ENCODE data around the gene PFDN6.

Gene PFDN6

GRCh38 chr6:33306356-33306755 is 17.0 kb downstream of the PFDN6 start:
- H4K20me1 ChIP-seq (ENCODE audit: insufficient read depth, low read length): peaks cover 34% of the 10 kb centered on the region
- H3K79me2 ChIP-seq (ENCODE audit: low read length): peaks cover 74% of the 10 kb centered on the region
- no peak overlapping the region for H3K9ac ChIP-seq (ENCODE audit: low read length)
- no peak overlapping the region for H2AFZ ChIP-seq (ENCODE audit: low read depth, low read length)
- H3K27me3 ChIP-seq (ENCODE audit: low read depth, low read length): no peaks in the 10 kb centered on the region
- no peaks in the 10 kb centered on the region for H3K9me3 ChIP-seq (ENCODE audit: insufficient read depth, low read length)
- no peak overlapping the region for H3K4me2 ChIP-seq (ENCODE audit: low read length)
- H3K4me1 ChIP-seq (ENCODE audit: low read length): no peaks in the 10 kb centered on the region
- H3K27ac ChIP-seq (ENCODE audit: low read length): no peak overlapping the region
- H3K4me3 ChIP-seq (ENCODE audit: low read length): no peak overlapping the region
- no peak for TF ChIP-seq CTCF (IDR thresholded peaks at IDR 0.05; ENCODE audit: low read depth, low read length)
- no peak for TF ChIP-seq EZH2phosphoT487 (IDR thresholded peaks at IDR 0.05; ENCODE audit: low read depth)
- peaks cover 27% of the 10 kb centered on the region for H3K36me3 ChIP-seq (replicated peaks; ENCODE audit: low read depth, low read length)

- peaks cover 25% of the 10 kb centered on the region for H4K20me1 ChIP-seq (ENCODE audit: insufficient read depth, low read length)
- H3K4me2 ChIP-seq (ENCODE audit: low read length): peak overlapping the region; percentile 74
- peaks cover 25% of the 10 kb centered on the region for H3K36me3 ChIP-seq (replicated peaks; ENCODE audit: low read depth, low read length)
- peak overlapping the region; percentile 99 for H3K9ac ChIP-seq (ENCODE audit: low read length)
- H3K27ac ChIP-seq (ENCODE audit: low read length): peak overlapping the region; percentile 98
- H3K4me1 ChIP-seq (ENCODE audit: low read length): peaks cover 29% of the 10 kb centered on the region
- peak overlapping the region; percentile 95 for H3K4me3 ChIP-seq (ENCODE audit: low read length)
- H3K79me2 ChIP-seq (ENCODE audit: low read length): peaks cover 72% of the 10 kb centered on the region
- no peaks in the 10 kb centered on the region for H3K27me3 ChIP-seq (ENCODE audit: low read depth, low read length)
- no peak; the same call in 1 of the 2 replicates for TF ChIP-seq CTCF (IDR thresholded peaks at IDR 0.05; ENCODE audit: low read depth, low read length)
- no peak for TF ChIP-seq EZH2phosphoT487 (IDR thresholded peaks at IDR 0.05; ENCODE audit: low read depth)
- H3K9me3 ChIP-seq (ENCODE audit: insufficient read depth, low read length): no peaks in the 10 kb centered on the region
- H2AFZ ChIP-seq (ENCODE audit: low read depth, low read length): no peak overlapping the region
These were observed 23.1 kb downstream of the PFDN6 start for GRCh38 chr6:33312361-33313104.

- peak overlapping the region; percentile 74 for H3K4me2 ChIP-seq (ENCODE audit: low read length)
- no peak for TF ChIP-seq EZH2phosphoT487 (IDR thresholded peaks at IDR 0.05; ENCODE audit: low read depth)
- TF ChIP-seq CTCF (IDR thresholded peaks at IDR 0.05; ENCODE audit: low read depth, low read length): no peak
- peaks cover 29% of the 10 kb centered on the region for H3K4me1 ChIP-seq (ENCODE audit: low read length)
- H3K79me2 ChIP-seq (ENCODE audit: low read length): peaks cover 65% of the 10 kb centered on the region
- H2AFZ ChIP-seq (ENCODE audit: low read depth, low read length): no peak overlapping the region
- peak overlapping the region; percentile 95 for H3K4me3 ChIP-seq (ENCODE audit: low read length)
- H3K9ac ChIP-seq (ENCODE audit: low read length): peak overlapping the region; percentile 99
- H3K27me3 ChIP-seq (ENCODE audit: low read depth, low read length): no peaks in the 10 kb centered on the region
- H3K36me3 ChIP-seq (replicated peaks; ENCODE audit: low read depth, low read length): peaks cover 22% of the 10 kb centered on the region
- H4K20me1 ChIP-seq (ENCODE audit: insufficient read depth, low read length): peaks cover 21% of the 10 kb centered on the region
- H3K9me3 ChIP-seq (ENCODE audit: insufficient read depth, low read length): no peaks in the 10 kb centered on the region
- peak overlapping the region; percentile 98 for H3K27ac ChIP-seq (ENCODE audit: low read length)
These were observed 23.8 kb downstream of the PFDN6 start for GRCh38 chr6:33313105-33313708.

GRCh38 chr6:33313709-33314514 is 24.5 kb downstream of the PFDN6 start, which contains the start of gene TAPBP:
TSS of gene TAPBP (minus strand) at chr6:33314078. CDS start at chr6:33314041, 37 bp downstream.
- H3K4me2 ChIP-seq (ENCODE audit: low read length): peak within 1 kb of the TSS; percentile 96
- peaks cover 20% of the 10 kb centered on the region for H3K36me3 ChIP-seq (replicated peaks; ENCODE audit: low read depth, low read length)
- H3K27me3 ChIP-seq (ENCODE audit: low read depth, low read length): no peaks in the 10 kb centered on the region
- peak within 1 kb of the TSS; percentile 98 for H3K27ac ChIP-seq (ENCODE audit: low read length)
- H3K4me3 ChIP-seq (ENCODE audit: low read length): peak within 1 kb of the TSS; percentile 95
- peaks cover 58% of the 10 kb centered on the region for H3K79me2 ChIP-seq (ENCODE audit: low read length)
- H3K4me1 ChIP-seq (ENCODE audit: low read length): peaks cover 36% of the 10 kb centered on the region
- no peaks in the 10 kb centered on the region for H3K9me3 ChIP-seq (ENCODE audit: insufficient read depth, low read length)
- no peak within 1 kb of the TSS for H2AFZ ChIP-seq (ENCODE audit: low read depth, low read length)
- TF ChIP-seq EZH2phosphoT487 (IDR thresholded peaks at IDR 0.05; ENCODE audit: low read depth): no peak
- no peak for TF ChIP-seq CTCF (IDR thresholded peaks at IDR 0.05; ENCODE audit: low read depth, low read length)
- H4K20me1 ChIP-seq (ENCODE audit: insufficient read depth, low read length): peaks cover 14% of the 10 kb centered on the region
- H3K9ac ChIP-seq (ENCODE audit: low read length): peak within 1 kb of the TSS; percentile 99
